Panc1 (cell line): ENCODE measurements around the gene SHQ1. TPM values are rescaled to one million over a fixed set of nuclear protein-coding genes. Genes with fewer than 3 reads are reported as not detected.

Experiments used
- ATAC-seq: fragments of 200-7000 bp; cut with Tn5 transposase; 2 replicates; pipeline ENCODE4 v1.9.1; 2020; ENCODE audit warnings: mild to moderate bottlenecking, moderate library complexity
- BruUV-seq: library from RNA; stranded (reverse); fragments of 400-500 nt; replicated peaks from 2 replicates; lab custom pipeline; 2021; lab: Mats Ljungman, UMichigan
- CTCF ChIA-PET: fragments of 300-600 bp; sonication (Branson Sonifier 250); formaldehyde crosslinking; loops from one replicate; lab custom pipeline; 2022; ENCODE audit warnings: antibody characterized with exemption; lab: Charles Lee
- POLR2A ChIA-PET: fragments of 300-600 bp; sonication (Branson Sonifier 250); formaldehyde crosslinking; loops from one replicate; lab custom pipeline; 2022; ENCODE audit warnings: antibody characterized with exemption; lab: Charles Lee
- DNase-seq: peaks from one replicate; pipeline ENCODE4 v3.0.0-alpha.2; 2010; ENCODE audit warnings: low read depth, low spot score
- H3K27ac ChIP-seq: 2 replicates; pipeline ENCODE4 v1.5.1; 2011; ENCODE audit warnings: mild to moderate bottlenecking, low read length, inconsistent platforms
- H3K27me3 ChIP-seq: fragments of 200-500 bp; sonication (Bioruptor generic); 2 replicates; pipeline ENCODE4 v1.6.0; 2014; ENCODE audit warnings: low read length, inconsistent platforms; ENCODE audit not compliant: control insufficient read depth, insufficient read depth
- H3K36me3 ChIP-seq: fragments of 200-500 bp; sonication (Bioruptor generic); 2 replicates; pipeline ENCODE4 v1.5.1; 2014; ENCODE audit warnings: inconsistent platforms, mild to moderate bottlenecking, low read length, moderate library complexity; ENCODE audit not compliant: control insufficient read depth, insufficient read depth
- H3K4me1 ChIP-seq: 2 replicates; pipeline ENCODE4 v1.5.1; 2011; ENCODE audit warnings: inconsistent platforms, mild to moderate bottlenecking, low read length, moderate library complexity; ENCODE audit not compliant: control insufficient read depth, insufficient read depth
- H3K4me3 ChIP-seq, 2 experiments: 2 replicates each; pipeline ENCODE4 v1.5.1; 2011 to 2012; ENCODE audit warnings: low read depth in 2 of 2, low read length in 2 of 2, mild to moderate bottlenecking in 2 of 2, inconsistent platforms in 1 of 2, moderate library complexity in 1 of 2
- H3K9me3 ChIP-seq: fragments of 200-500 bp; sonication (Bioruptor generic); 2 replicates; pipeline ENCODE4 v1.5.1; 2014; ENCODE audit warnings: low read depth, mild to moderate bottlenecking, inconsistent platforms, low read length, moderate library complexity; ENCODE audit not compliant: control insufficient read depth, insufficient read depth
- CTCF ChIP-seq: fragments of 450-650 bp; IDR thresholded peaks from 2 replicates; pipeline ENCODE4 v1.5.1; 2017; ENCODE audit warnings: mild to moderate bottlenecking
- POLR2AphosphoS5 ChIP-seq: IDR thresholded peaks from 2 replicates; pipeline ENCODE4 v1.6.1; 2012; ENCODE audit warnings: mild to moderate bottlenecking, low read depth, low read length, moderate library complexity
- REST ChIP-seq, 2 experiments: IDR thresholded peaks; 2 replicates each; pipeline ENCODE4 v1.6.1; 2011 to 2012; ENCODE audit warnings: low read depth in 2 of 2, control low read depth in 1 of 2, low read length in 1 of 2, mild to moderate bottlenecking in 1 of 2, moderate library complexity in 1 of 2; ENCODE audit not compliant: insufficient read depth in 1 of 2
- SIN3A ChIP-seq: IDR thresholded peaks from 2 replicates; pipeline ENCODE4 v1.6.1; 2012; ENCODE audit warnings: low read depth, mild to moderate bottlenecking, low read length, moderate library complexity, borderline replicate concordance; ENCODE audit not compliant: insufficient read depth
- TCF7L2 ChIP-seq: IDR thresholded peaks from 2 replicates; pipeline ENCODE4 v1.6.1; 2011; ENCODE audit warnings: mild to moderate bottlenecking, low read depth, low read length, inconsistent platforms
- in situ Hi-C: cut with HindIII; loops from 2 replicates; pipeline ENCODE4 v1.10.0; 2016; ENCODE audit warnings: low sequenced_read_pairs, low pct_unique_long_range_greater_than_20kb
- intact Hi-C: fragments of 100-400 bp; cut with micrococcal nuclease; formaldehyde crosslinking; loops from one replicate; pipeline ENCODE4 v1.10.0; 2022; ENCODE audit not compliant: unreplicated experiment
- total RNA-seq: library from RNA; stranded (reverse); gene quantifications from one replicate; pipeline ENCODE4 v1.2.1, GENCODE V29; 2021; ENCODE audit not compliant: unreplicated experiment

SHQ1 gene
- total RNA-seq, 1 experiment from 2014 or later, result 21.0 TPM

GRCh38 chr3:72708441-72708840 lies 139.8 kb downstream of the SHQ1 start:
- TF ChIP-seq SIN3A (no peak), CTCF (no peak), POLR2AphosphoS5 (no peak), REST (IDR thresholded peaks at IDR 0.05; ENCODE audit: insufficient read depth in 1 of 2, low read depth in 2 of 2, low read length in 1 of 2) (no peak), TCF7L2 (no peak)
- in situ Hi-C loops, result no loop called here
- H3K36me3 ChIP-seq, result no peaks in the 10 kb centered on the region
- no peak overlapping the region for H3K27ac ChIP-seq
- intact Hi-C loops, result no loop called here
- POLR2A ChIA-PET, result no interaction called here
- H3K4me3 ChIP-seq, result no peak overlapping the region
- ATAC-seq, result no peak
- H3K4me1 ChIP-seq, result no peaks in the 10 kb centered on the region
- no peaks in the 10 kb centered on the region for H3K9me3 ChIP-seq
- no peak for DNase-seq
- CTCF ChIA-PET, result no interaction called here
- no TSS peak for BruUV-seq
- no peaks in the 10 kb centered on the region for H3K27me3 ChIP-seq

- no TSS peak for BruUV-seq
- TF ChIP-seq CTCF (no peak), SIN3A (no peak), REST (IDR thresholded peaks at IDR 0.05; ENCODE audit: insufficient read depth in 1 of 2, low read depth in 2 of 2, low read length in 1 of 2) (no peak), TCF7L2 (no peak), POLR2AphosphoS5 (no peak)
- Histone ChIP-seq H3K27ac (no peak overlapping the region), H3K27me3 (no peaks in the 10 kb centered on the region), H3K4me3 (no peak overlapping the region), H3K4me1 (no peaks in the 10 kb centered on the region), H3K36me3 (no peaks in the 10 kb centered on the region), H3K9me3 (no peaks in the 10 kb centered on the region)
- DNase-seq (no peak), ATAC-seq (no peak)
- ChIA-PET POLR2A (no interaction called here), CTCF (no interaction called here)
- intact Hi-C loops, result no loop called here
- in situ Hi-C loops, result no loop called here
These were observed 145.2 kb downstream of the SHQ1 start for GRCh38 chr3:72702997-72703396.
